Esophagus muscularis mucosa (tissue), 4 donors: ENCODE measurements around the gene UBXN6. TPM values are rescaled to one million over a fixed set of nuclear protein-coding genes. Genes with fewer than 3 reads are reported as not detected.

Experiments
- DNase-seq: peaks from one replicate; pipeline ENCODE4 v3.0.0-alpha.2; 2017; ENCODE audit errors: extremely low spot score
- H3K27ac ChIP-seq, 4 donors: fragments of 200-600 bp; sonication (generic); replicated peaks in 1 of 4; 1 replicate in 3 of 4; 2 replicates in 1 of 4; pipeline ENCODE4 v1.5.1; 2016 to 2019; ENCODE audit warnings: mild to moderate bottlenecking in 1 of 4
- H3K27me3 ChIP-seq, 4 donors: fragments of 200-600 bp; sonication (generic); one replicate each; pipeline versions ENCODE4 v1.5.1 to v1.6.0; 2016 to 2019
- H3K36me3 ChIP-seq, 4 donors: fragments of 200-600 bp; sonication (generic); one replicate each; pipeline ENCODE4 v1.5.1; 2016 to 2019
- H3K4me1 ChIP-seq, 4 donors: fragments of 200-600 bp; sonication (generic); one replicate each; pipeline ENCODE4 v1.5.1; 2016 to 2019
- H3K4me3 ChIP-seq, 4 donors: fragments of 200-600 bp; sonication (generic); 1 replicate in 2 of 4; 2 replicates in 2 of 4; pipeline ENCODE4 v1.5.1; 2016 to 2019; ENCODE audit warnings: mild to moderate bottlenecking in 4 of 4, moderate library complexity in 1 of 4
- H3K9me3 ChIP-seq, 4 donors: fragments of 200-600 bp; sonication (generic); 1 replicate in 3 of 4; 2 replicates in 1 of 4; pipeline ENCODE4 v1.5.1; 2016 to 2019
- EP300 ChIP-seq: sonication (generic); formaldehyde crosslinking; IDR thresholded peaks from one replicate; pipeline ENCODE4 v1.6.1; 2017; ENCODE audit warnings: antibody characterized with exemption
- POLR2A ChIP-seq: fragments of 450-650 bp; IDR thresholded peaks from one replicate; pipeline ENCODE4 v1.6.1; 2017; ENCODE audit warnings: antibody characterized with exemption, moderate library complexity, mild to moderate bottlenecking, low read depth
- POLR2AphosphoS5 ChIP-seq, 2 donors: sonication (generic); formaldehyde crosslinking; IDR thresholded peaks; one replicate each; pipeline ENCODE4 v1.6.1; 2017; ENCODE audit warnings: antibody characterized with exemption in 2 of 2
- WGBS: methylation state at CpG from one replicate; pipeline ENCODE4 v1.1.5; 2018; 5-methylcytosine and 5-hydroxymethylcytosine counted together
- intact Hi-C: fragments of 100-400 bp; cut with DNase I; formaldehyde crosslinking; loops from one replicate; pipeline ENCODE4 v1.15.1; 2023
- total RNA-seq, 4 donors: library from RNA; depleted of rRNA; stranded (reverse); fragments of >200 nt; gene quantifications; one replicate each; pipeline versions ENCODE4 v1.1.0 to v1.2.1, GENCODE V29; 2016
- TF ChIP-seq, protein P1 (sequence below), 3 experiments: fragments of 200-600 bp in 2 of 3; fragments of 450-650 bp in 1 of 3; sonication (generic) in 2 of 3; IDR thresholded peaks; one replicate each; pipeline ENCODE4 v1.5.1; 2017 to 2019; ENCODE audit warnings: antibody characterized with exemption in 3 of 3, mild to moderate bottlenecking in 2 of 3, moderate library complexity in 1 of 3

Gene UBXN6
- total RNA-seq, 4 donors from 2014 or later: 65.2 to 190 (median 98.8) TPM

GRCh38 chr19:4448147-4448985 lies 9.2 kb downstream of the UBXN6 start:
- Histone ChIP-seq H3K4me1 (peaks cover 0 to 34% (median 23%) of the 10 kb centered on the region in 4 donors), H3K27ac (peak overlapping the region; percentile 69 to 87 (median 84)), H3K9me3 (no peaks in the 10 kb centered on the region), H3K36me3 (peaks cover 63 to 96% (median 90%) of the 10 kb centered on the region in 4 donors), H3K4me3 (no peak overlapping the region), H3K27me3 (no peaks in the 10 kb centered on the region)
- intact Hi-C loops: no loop called here
- no peak for DNase-seq
- TF ChIP-seq, protein P1, sequence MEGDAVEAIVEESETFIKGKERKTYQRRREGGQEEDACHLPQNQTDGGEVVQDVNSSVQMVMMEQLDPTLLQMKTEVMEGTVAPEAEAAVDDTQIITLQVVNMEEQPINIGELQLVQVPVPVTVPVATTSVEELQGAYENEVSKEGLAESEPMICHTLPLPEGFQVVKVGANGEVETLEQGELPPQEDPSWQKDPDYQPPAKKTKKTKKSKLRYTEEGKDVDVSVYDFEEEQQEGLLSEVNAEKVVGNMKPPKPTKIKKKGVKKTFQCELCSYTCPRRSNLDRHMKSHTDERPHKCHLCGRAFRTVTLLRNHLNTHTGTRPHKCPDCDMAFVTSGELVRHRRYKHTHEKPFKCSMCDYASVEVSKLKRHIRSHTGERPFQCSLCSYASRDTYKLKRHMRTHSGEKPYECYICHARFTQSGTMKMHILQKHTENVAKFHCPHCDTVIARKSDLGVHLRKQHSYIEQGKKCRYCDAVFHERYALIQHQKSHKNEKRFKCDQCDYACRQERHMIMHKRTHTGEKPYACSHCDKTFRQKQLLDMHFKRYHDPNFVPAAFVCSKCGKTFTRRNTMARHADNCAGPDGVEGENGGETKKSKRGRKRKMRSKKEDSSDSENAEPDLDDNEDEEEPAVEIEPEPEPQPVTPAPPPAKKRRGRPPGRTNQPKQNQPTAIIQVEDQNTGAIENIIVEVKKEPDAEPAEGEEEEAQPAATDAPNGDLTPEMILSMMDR (IDR thresholded peaks at IDR 0.05): no peak
- TF ChIP-seq POLR2A: no peak
- TF ChIP-seq EP300: no peak
- TF ChIP-seq POLR2AphosphoS5 (IDR thresholded peaks at IDR 0.05): no peak
- 85% methylated on average over 20 of the region's 30 CpGs for WGBS

- peaks cover 0 to 26% (median 23%) of the 10 kb centered on the region in 4 donors for H3K4me1 ChIP-seq
- H3K36me3 ChIP-seq: peaks cover 54 to 88% (median 82%) of the 10 kb centered on the region in 4 donors
- no peak for DNase-seq
- no peaks in the 10 kb centered on the region for H3K9me3 ChIP-seq
- TF ChIP-seq EP300 (no peak), POLR2A (no peak)
- H3K4me3 ChIP-seq: no peak overlapping the region
- peak overlapping the region in 3 of 4 donors; percentile 82 to 87 (median 86) for H3K27ac ChIP-seq
- intact Hi-C loops: no loop called here
- no peaks in the 10 kb centered on the region for H3K27me3 ChIP-seq
- WGBS: 95% methylated on average over 25 of the region's 28 CpGs
Observed at GRCh38 chr19:4447327-4448146, 10.1 kb downstream of the UBXN6 start.

GRCh38 chr19:4446704-4447200 lies 10.8 kb downstream of the UBXN6 start:
- Histone ChIP-seq H3K27ac (no peak overlapping the region), H3K36me3 (peaks cover 47 to 80% (median 74%) of the 10 kb centered on the region in 4 donors), H3K4me3 (no peak overlapping the region), H3K9me3 (no peaks in the 10 kb centered on the region), H3K27me3 (no peaks in the 10 kb centered on the region), H3K4me1 (peaks cover 0 to 26% (median 23%) of the 10 kb centered on the region in 4 donors)
- no peak for DNase-seq
- intact Hi-C loops: no loop called here
- WGBS: 75% methylated on average over 6 of the region's 15 CpGs
- TF ChIP-seq, protein P1 (IDR thresholded peaks at IDR 0.05): no peak
- TF ChIP-seq EP300: no peak
- no peak for TF ChIP-seq POLR2A
- TF ChIP-seq POLR2AphosphoS5 (IDR thresholded peaks at IDR 0.05): no peak

GRCh38 chr19:4445963-4446703 lies 11.5 kb downstream of the UBXN6 start:
- WGBS: 88% methylated on average over 37 of the region's 58 CpGs
- no peak for DNase-seq
- no peak overlapping the region for H3K27ac ChIP-seq
- intact Hi-C loops: no loop called here
- TF ChIP-seq EP300 (no peak), POLR2A (no peak), POLR2AphosphoS5 (IDR thresholded peaks at IDR 0.05) (no peak)
- TF ChIP-seq, protein P1 (IDR thresholded peaks at IDR 0.05): no peak
- H3K9me3 ChIP-seq: no peaks in the 10 kb centered on the region
- peaks cover 40 to 74% (median 68%) of the 10 kb centered on the region in 4 donors for H3K36me3 ChIP-seq
- H3K4me3 ChIP-seq: no peak overlapping the region
- H3K27me3 ChIP-seq: no peaks in the 10 kb centered on the region
- H3K4me1 ChIP-seq: peaks cover 0 to 26% (median 23%) of the 10 kb centered on the region in 4 donors
